Left lung (tissue), 10 donors: ENCODE results near the gene BCAS1. TPM values are rescaled to one million over a fixed set of nuclear protein-coding genes. Genes with fewer than 3 reads are reported as not detected.

Source experiments
- ATAC-seq: fragments of 200-7000 bp; cut with Tn5 transposase; one replicate; pipeline ENCODE4 v1.9.1; 2020; ENCODE audit warnings: moderate library complexity
- DNase-seq, 4 donors: peaks; one replicate each; pipeline ENCODE4 v3.0.0-alpha.2; 2013 to 2020
- H3K27ac ChIP-seq, 2 donors: fragments of 200-600 bp; sonication (generic) in 1 of 2; one replicate each; pipeline versions ENCODE4 v1.5.0 to v1.8.0; 2020 to 2021
- H3K27me3 ChIP-seq, 2 donors: fragments of 200-600 bp; sonication (generic) in 1 of 2; one replicate each; pipeline versions ENCODE4 v1.5.0 to v1.8.0; 2020 to 2021
- H3K36me3 ChIP-seq, 2 donors: fragments of 200-600 bp; sonication (generic) in 1 of 2; one replicate each; pipeline versions ENCODE4 v1.5.0 to v1.8.0; 2020 to 2021
- H3K4me1 ChIP-seq, 2 donors: fragments of 200-600 bp; one replicate each; pipeline ENCODE4 v1.8.0; 2021
- H3K4me3 ChIP-seq, 2 donors: fragments of 200-600 bp; sonication (generic) in 1 of 2; one replicate each; pipeline versions ENCODE4 v1.5.0 to v1.8.0; 2020 to 2021; ENCODE audit warnings: mild to moderate bottlenecking in 1 of 2
- H3K9me3 ChIP-seq, 2 donors: fragments of 200-600 bp; sonication (generic) in 1 of 2; one replicate each; pipeline versions ENCODE4 v1.5.0 to v1.8.0; 2020 to 2021
- CTCF ChIP-seq, 2 donors: fragments of 200-600 bp; sonication (generic) in 1 of 2; IDR thresholded peaks; one replicate each; pipeline versions ENCODE4 v1.5.0 to v1.8.0; 2021; ENCODE audit warnings: antibody characterized with exemption in 2 of 2
- intact Hi-C, 2 donors: fragments of 100-400 bp; cut with DNase I; formaldehyde crosslinking; loops; one replicate each; pipeline versions ENCODE4 v1.11.2 to v1.14.2; 2022
- polyA plus RNA-seq, 6 donors: library from polyadenylated mRNA; unstranded; fragments of 120-200 nt; gene quantifications; one replicate each; pipeline ENCODE4 v1.2.1, GENCODE V29; 2013; ENCODE audit not compliant: insufficient read length in 6 of 6
- total RNA-seq, 2 donors: library from RNA; stranded (reverse); fragmentation: NEBNext Ultra II Directional; extraction: Animal tissue kit (Norgen Biotek cat#: 25700); gene quantifications; one replicate each; pipeline ENCODE4 v1.2.1, GENCODE V29; 2021
- donor health status: DM: no; HTN: yes; CAD: no.
- donor health status: DM: no; HTN: no; CAD: no.

Gene BCAS1
- total and polyA plus RNA-seq, 8 donors: 0.44 to 1.6 (median 0.81) TPM

GRCh38 chr20:54073288-54073687, 2.9 kb upstream of the BCAS1 start:
- H3K4me3 ChIP-seq: no peak overlapping the region
- no peak for DNase-seq
- H3K36me3 ChIP-seq: no peaks in the 10 kb centered on the region
- ATAC-seq: no peak
- intact Hi-C loops: no loop called here
- no peak overlapping the region for H3K27ac ChIP-seq
- TF ChIP-seq CTCF (IDR thresholded peaks at IDR 0.05): no peak
- H3K4me1 ChIP-seq: no peaks in the 10 kb centered on the region
- peaks cover 0 to 4% of the 10 kb centered on the region in 2 donors for H3K27me3 ChIP-seq
- no peaks in the 10 kb centered on the region for H3K9me3 ChIP-seq

- H3K27ac ChIP-seq: no peak overlapping the region
- intact Hi-C loops: no loop called here
- H3K27me3 ChIP-seq: peaks cover 0 to 6% of the 10 kb centered on the region in 2 donors
- no peak for TF ChIP-seq CTCF (IDR thresholded peaks at IDR 0.05)
- no peaks in the 10 kb centered on the region for H3K36me3 ChIP-seq
- H3K4me3 ChIP-seq: no peak overlapping the region
- ATAC-seq: no peak
- no peaks in the 10 kb centered on the region for H3K4me1 ChIP-seq
- no peak for DNase-seq
- H3K9me3 ChIP-seq: no peaks in the 10 kb centered on the region
Observed at GRCh38 chr20:54069501-54069971, 858 bp downstream of the BCAS1 start.

- Histone ChIP-seq H3K4me3 (no peak overlapping the region), H3K27ac (no peak overlapping the region), H3K4me1 (no peaks in the 10 kb centered on the region), H3K36me3 (no peaks in the 10 kb centered on the region), H3K27me3 (peaks cover 0 to 6% of the 10 kb centered on the region in 2 donors), H3K9me3 (no peaks in the 10 kb centered on the region)
- no peak for TF ChIP-seq CTCF (IDR thresholded peaks at IDR 0.05)
- DNase-seq (no peak), ATAC-seq (no peak)
- intact Hi-C loops: no loop called here
Observed at GRCh38 chr20:54068966-54069365, 1.4 kb downstream of the BCAS1 start.

GRCh38 chr20:54068495-54068894, 1.9 kb downstream of the BCAS1 start:
- no peaks in the 10 kb centered on the region for H3K9me3 ChIP-seq
- TF ChIP-seq CTCF (IDR thresholded peaks at IDR 0.05): no peak
- H3K36me3 ChIP-seq: no peaks in the 10 kb centered on the region
- H3K27me3 ChIP-seq: peaks cover 0 to 6% of the 10 kb centered on the region in 2 donors
- no peak for DNase-seq
- no peak overlapping the region for H3K4me3 ChIP-seq
- ATAC-seq: no peak
- no peak overlapping the region for H3K27ac ChIP-seq
- intact Hi-C loops: no loop called here
- no peaks in the 10 kb centered on the region for H3K4me1 ChIP-seq

GRCh38 chr20:54067606-54068174, 2.7 kb downstream of the BCAS1 start:
- H3K4me3 ChIP-seq: no peak overlapping the region
- H3K4me1 ChIP-seq: peaks cover 0 to 2% of the 10 kb centered on the region in 2 donors
- intact Hi-C loops: no loop called here
- ATAC-seq: peak; percentile 94
- peak in 3 of 4 donors; percentile 32 to 78 (median 73) for DNase-seq
- no peaks in the 10 kb centered on the region for H3K36me3 ChIP-seq
- TF ChIP-seq CTCF (IDR thresholded peaks at IDR 0.05): no peak
- no peaks in the 10 kb centered on the region for H3K9me3 ChIP-seq
- H3K27ac ChIP-seq: peak overlapping the region in 1 of 2 donors; percentile 67
- H3K27me3 ChIP-seq: peaks cover 0 to 6% of the 10 kb centered on the region in 2 donors
